ENCODE data around the gene RBM19.
"Not testable (repeated sequence)": the region's sequence is repeated elsewhere in the genome, so short reads cannot be mapped to it uniquely, and the experiment has no call there.

The RBM19 gene

GRCh38 chr12:113924341-113924740 lies 41.8 kb downstream of the RBM19 start:
- DNase-seq: no peak

- no peak for DNase-seq
Measured at GRCh38 chr12:113923251-113923650, 42.9 kb downstream of the RBM19 start.

GRCh38 chr12:113921430-113921829 lies 44.7 kb downstream of the RBM19 start:
- DNase-seq: no peak

GRCh38 chr12:113919791-113920190 lies 46.3 kb downstream of the RBM19 start:
- DNase-seq: no peak

- no peak for DNase-seq
Measured at GRCh38 chr12:113918306-113918705, 47.8 kb downstream of the RBM19 start.

GRCh38 chr12:113917393-113917792 lies 48.7 kb downstream of the RBM19 start:
- DNase-seq: no peak

GRCh38 chr12:113914806-113915205 lies 51.3 kb downstream of the RBM19 start:
- no peak for DNase-seq

GRCh38 chr12:113914176-113914575 lies 51.9 kb downstream of the RBM19 start:
- DNase-seq: no peak

- peak; percentile 27 to 35 for DNase-seq
Measured at GRCh38 chr12:113912760-113913329, 53.3 kb downstream of the RBM19 start.

- no peak for DNase-seq
Measured at GRCh38 chr12:113911971-113912759, 54.0 kb downstream of the RBM19 start.

- no peak for DNase-seq
Measured at GRCh38 chr12:113910751-113911272, 55.3 kb downstream of the RBM19 start.

GRCh38 chr12:113909776-113910420 lies 56.2 kb downstream of the RBM19 start:
- no peak for DNase-seq

GRCh38 chr12:113908584-113909100 lies 57.5 kb downstream of the RBM19 start:
- DNase-seq: no peak

GRCh38 chr12:113907446-113908180 lies 58.5 kb downstream of the RBM19 start:
- no peak for DNase-seq

GRCh38 chr12:113906411-113907200 lies 59.5 kb downstream of the RBM19 start:
- DNase-seq: no peak

GRCh38 chr12:113905829-113906228 lies 60.3 kb downstream of the RBM19 start:
- no peak for DNase-seq

- DNase-seq: no peak
Measured at GRCh38 chr12:113903381-113903863, 62.7 kb downstream of the RBM19 start.

GRCh38 chr12:113901319-113901718 lies 64.8 kb downstream of the RBM19 start:
- DNase-seq: not testable (repeated sequence)

GRCh38 chr12:113900716-113901115 lies 65.4 kb downstream of the RBM19 start:
- no peak for DNase-seq

GRCh38 chr12:113899561-113900471 lies 66.3 kb downstream of the RBM19 start:
- no peak for DNase-seq
